GM23248 (cell line): ENCODE results near the gene RFX4. TPM values are rescaled to one million over a fixed set of nuclear protein-coding genes. Genes with fewer than 3 reads are reported as not detected.

Experiments used
- DNase-seq: peaks from one replicate; pipeline ENCODE4 v3.0.0-alpha.2; 2015
- H2AFZ ChIP-seq: fragments of 200-600 bp; sonication (generic); 2 replicates; pipeline ENCODE4 v1.6.1; 2016; ENCODE audit warnings: antibody characterized with exemption
- H3F3A ChIP-seq: fragments of 200-600 bp; sonication (generic); 2 replicates; pipeline ENCODE4 v1.6.1; 2016; ENCODE audit warnings: mild to moderate bottlenecking, antibody characterized with exemption, mixed run types; ENCODE audit not compliant: insufficient read depth
- H3K27ac ChIP-seq: fragments of 200-600 bp; sonication (generic); 2 replicates; pipeline ENCODE4 v1.5.1; 2016; ENCODE audit warnings: mild to moderate bottlenecking
- H3K27me3 ChIP-seq: fragments of 200-600 bp; sonication (generic); replicated peaks from 2 replicates; pipeline ENCODE4 v1.6.1; 2016; ENCODE audit warnings: mild to moderate bottlenecking; ENCODE audit not compliant: insufficient read depth
- H3K36me3 ChIP-seq: fragments of 200-600 bp; sonication (generic); 2 replicates; pipeline ENCODE4 v1.6.1; 2016; ENCODE audit warnings: low read depth, mild to moderate bottlenecking
- H3K4me1 ChIP-seq: fragments of 200-600 bp; sonication (generic); 2 replicates; pipeline ENCODE4 v1.6.1; 2016; ENCODE audit warnings: mild to moderate bottlenecking; ENCODE audit not compliant: insufficient read depth
- H3K4me2 ChIP-seq: fragments of 200-600 bp; sonication (generic); one replicate; pipeline ENCODE4 v1.6.1; 2016; ENCODE audit warnings: mild to moderate bottlenecking; ENCODE audit not compliant: unreplicated experiment
- H3K4me3 ChIP-seq: fragments of 200-600 bp; sonication (generic); 2 replicates; pipeline ENCODE4 v1.5.1; 2016; ENCODE audit warnings: mild to moderate bottlenecking
- H3K79me2 ChIP-seq: fragments of 200-600 bp; sonication (generic); 2 replicates; pipeline ENCODE4 v1.6.1; 2016; ENCODE audit warnings: mild to moderate bottlenecking; ENCODE audit not compliant: insufficient read depth
- H3K9ac ChIP-seq: fragments of 200-600 bp; sonication (generic); 2 replicates; pipeline ENCODE4 v1.6.1; 2016; ENCODE audit warnings: mild to moderate bottlenecking
- H3K9me2 ChIP-seq: fragments of 200-600 bp; sonication (generic); 2 replicates; pipeline ENCODE4 v1.6.1; 2016; ENCODE audit warnings: mixed run types, mild to moderate bottlenecking, moderate library complexity; ENCODE audit not compliant: insufficient read depth
- H3K9me3 ChIP-seq: fragments of 200-600 bp; sonication (generic); one replicate; pipeline ENCODE4 v1.6.1; 2017; ENCODE audit warnings: low read depth
- H4K20me1 ChIP-seq: fragments of 200-600 bp; sonication (generic); 2 replicates; pipeline ENCODE4 v1.6.0; 2016; ENCODE audit not compliant: insufficient read depth
- EZH2 ChIP-seq: fragments of 200-600 bp; sonication (generic); IDR thresholded peaks from 2 replicates; pipeline ENCODE4 v1.6.1; 2018; ENCODE audit warnings: antibody characterized with exemption, mild to moderate bottlenecking; ENCODE audit not compliant: insufficient read depth, poor library complexity, severe bottlenecking
- EZH2phosphoT487 ChIP-seq: fragments of 200-600 bp; sonication (generic); IDR thresholded peaks from 2 replicates; pipeline ENCODE4 v1.6.1; 2018; ENCODE audit warnings: antibody characterized with exemption, moderate library complexity, mild to moderate bottlenecking, low read depth; ENCODE audit not compliant: insufficient read depth
- WGBS, 2 experiments: methylation state at CpG; one replicate each; pipeline ENCODE4 v1.1.6; 2015 to 2017; ENCODE audit warnings: low lambda C conversion rate in 2 of 2, low coverage in 1 of 2; ENCODE audit errors: missing lambda C conversion rate in 2 of 2; 5-methylcytosine and 5-hydroxymethylcytosine counted together
- in situ Hi-C: fragments of 300-500 bp; cut with MboI; formaldehyde crosslinking; loops from 2 replicates; pipeline ENCODE4 v1.15.0; 2020
- polyA plus RNA-seq: library from polyadenylated mRNA; unstranded; fragments of >200 nt; fragmentation: Nextera tagmentation; extraction: Ambion mirVana; gene quantifications from 2 replicates; pipeline ENCODE4 v1.2.1, GENCODE V29; 2016
- total RNA-seq: library from RNA; depleted of rRNA; stranded (reverse); fragments of >200 nt; shearing (Covaris generic); gene quantifications from 2 replicates; pipeline ENCODE4 v1.2.3, GENCODE V29; 2014

Gene RFX4
- total and polyA plus RNA-seq, 2 experiments from 2014 or later: not detected

GRCh38 chr12:106782619-106783018, 199.8 kb downstream of the RFX4 start:
- no peaks in the 10 kb centered on the region for H3K9me3 ChIP-seq
- H4K20me1 ChIP-seq: no peaks in the 10 kb centered on the region; the same call in 1 of the 2 replicates
- H3F3A ChIP-seq: peaks cover 10% of the 10 kb centered on the region; the same call in 1 of the 2 replicates
- H3K9ac ChIP-seq: no peak overlapping the region
- 0 out of 2 replicates have a peak, but pooled peaks cover 4% of the 10 kb centered on the region for H3K36me3 ChIP-seq
- peaks cover 7% of the 10 kb centered on the region; the same call in 1 of the 2 replicates for H3K4me1 ChIP-seq
- no peak overlapping the region for H2AFZ ChIP-seq
- no peak for DNase-seq
- H3K27ac ChIP-seq: no peak overlapping the region
- H3K79me2 ChIP-seq: peaks cover 74% of the 10 kb centered on the region
- in situ Hi-C loops: no loop called here
- no peaks in the 10 kb centered on the region for H3K9me2 ChIP-seq
- TF ChIP-seq EZH2phosphoT487 (no peak), EZH2 (no peak)
- H3K4me3 ChIP-seq: no peak overlapping the region
- 53 to 59% methylated on average over 1 of the region's 1 CpG for WGBS, 2 experiments
- no peaks in the 10 kb centered on the region for H3K27me3 ChIP-seq
- H3K4me2 ChIP-seq: no peak overlapping the region

DNA sequence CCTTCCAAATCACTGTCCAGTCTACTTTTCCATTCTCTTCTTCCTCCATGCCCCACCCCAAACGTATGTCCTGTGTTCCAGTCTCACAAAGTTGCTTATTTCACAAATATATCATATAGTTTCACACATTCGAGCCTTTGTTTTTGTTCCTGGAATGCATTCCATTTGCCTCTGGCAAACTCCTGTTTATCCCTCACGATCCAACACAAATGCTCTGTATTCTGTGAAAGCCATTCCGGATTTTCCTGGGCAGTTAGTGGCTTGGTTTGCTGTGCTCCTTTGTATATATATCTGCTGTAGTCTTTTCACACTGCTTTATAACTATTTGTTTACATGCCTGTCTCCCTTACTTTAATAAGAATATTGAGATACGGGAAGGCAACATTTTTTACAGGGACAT, 200.7 kb downstream of the RFX4 start:
- TF ChIP-seq EZH2phosphoT487: no peak
- TF ChIP-seq EZH2: no peak
- Histone ChIP-seq H4K20me1 (no peaks in the 10 kb centered on the region; the same call in 1 of the 2 replicates), H3K4me1 (peaks cover 7% of the 10 kb centered on the region; the same call in 1 of the 2 replicates), H3K79me2 (peaks cover 67% of the 10 kb centered on the region), H3K27me3 (no peaks in the 10 kb centered on the region), H3K27ac (no peak overlapping the region), H3K9me2 (no peaks in the 10 kb centered on the region), H3K36me3 (0 out of 2 replicates have a peak, but pooled peaks cover 4% of the 10 kb centered on the region), H2AFZ (no peak overlapping the region), H3F3A (peaks cover 10% of the 10 kb centered on the region; the same call in 1 of the 2 replicates), H3K4me3 (no peak overlapping the region), H3K9ac (no peak overlapping the region), H3K9me3 (no peaks in the 10 kb centered on the region), H3K4me2 (no peak overlapping the region)
- 91 to 94% methylated on average over 5 of the region's 5 CpGs for WGBS, 2 experiments
- in situ Hi-C loops: no loop called here
- no peak for DNase-seq

- Histone ChIP-seq H3K9ac (no peak overlapping the region), H3K4me1 (no peaks in the 10 kb centered on the region), H3K27me3 (no peaks in the 10 kb centered on the region), H3K27ac (no peak overlapping the region), H3F3A (no peaks in the 10 kb centered on the region), H3K9me3 (no peaks in the 10 kb centered on the region), H3K9me2 (no peaks in the 10 kb centered on the region), H3K36me3 (peaks cover 9% of the 10 kb centered on the region; the same call in 1 of the 2 replicates), H3K4me2 (no peak overlapping the region), H3K79me2 (peaks cover 16% of the 10 kb centered on the region; the same call in 1 of the 2 replicates), H2AFZ (no peak overlapping the region), H4K20me1 (no peaks in the 10 kb centered on the region), H3K4me3 (no peak overlapping the region)
- DNase-seq: no peak
- in situ Hi-C loops: no loop called here
- 97 to 100% methylated on average over 2 of the region's 2 CpGs for WGBS, 2 experiments
- TF ChIP-seq EZH2: no peak
- TF ChIP-seq EZH2phosphoT487: no peak
These were observed 207.2 kb downstream of the RFX4 start for GRCh38 chr12:106790020-106790419.

DNA sequence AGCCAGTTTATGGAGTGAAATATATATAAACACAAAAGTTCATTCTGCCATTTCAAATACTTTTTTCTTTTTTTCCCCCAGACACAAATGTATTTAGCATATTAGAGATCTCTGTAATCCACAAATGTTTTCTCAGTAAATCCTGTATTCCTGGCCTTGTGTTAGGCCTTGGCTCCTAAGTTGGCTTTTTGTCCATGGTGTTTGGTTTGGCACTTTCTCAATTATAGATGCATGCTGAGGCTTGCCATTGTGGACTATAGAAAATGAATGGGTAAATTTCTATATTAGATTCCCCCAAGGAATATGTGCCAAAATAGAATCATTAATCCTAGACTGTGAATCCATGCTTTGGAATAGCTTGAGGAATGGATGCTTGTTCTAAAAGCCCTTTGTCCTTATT, 208.7 kb downstream of the RFX4 start:
- Histone ChIP-seq H3K27ac (no peak overlapping the region), H3K9ac (no peak overlapping the region), H3F3A (no peaks in the 10 kb centered on the region), H3K4me3 (no peak overlapping the region), H3K4me2 (no peak overlapping the region), H3K79me2 (peaks cover 12% of the 10 kb centered on the region; the same call in 1 of the 2 replicates), H4K20me1 (no peaks in the 10 kb centered on the region), H3K9me2 (no peaks in the 10 kb centered on the region), H3K4me1 (no peaks in the 10 kb centered on the region), H2AFZ (no peak overlapping the region), H3K9me3 (no peaks in the 10 kb centered on the region), H3K27me3 (no peaks in the 10 kb centered on the region), H3K36me3 (peaks cover 9% of the 10 kb centered on the region; the same call in 1 of the 2 replicates)
- no peak for DNase-seq
- TF ChIP-seq EZH2 (no peak), EZH2phosphoT487 (no peak)
- in situ Hi-C loops: no loop called here

GRCh38 chr12:106794369-106794768, 211.6 kb downstream of the RFX4 start:
- H3K9me3 ChIP-seq: no peaks in the 10 kb centered on the region
- 90 to 95% methylated on average over 1 of the region's 1 CpG for WGBS, 2 experiments
- DNase-seq: no peak
- H3K27ac ChIP-seq: no peak overlapping the region
- H3K9ac ChIP-seq: no peak overlapping the region
- in situ Hi-C loops: no loop called here
- H3K27me3 ChIP-seq: no peaks in the 10 kb centered on the region
- H2AFZ ChIP-seq: no peak overlapping the region
- H3K4me3 ChIP-seq: no peak overlapping the region
- no peak for TF ChIP-seq EZH2phosphoT487
- TF ChIP-seq EZH2: no peak
- no peaks in the 10 kb centered on the region for H3F3A ChIP-seq
- peaks cover 5% of the 10 kb centered on the region; the same call in 1 of the 2 replicates for H3K36me3 ChIP-seq
- H4K20me1 ChIP-seq: no peaks in the 10 kb centered on the region
- H3K4me2 ChIP-seq: no peak overlapping the region
- H3K4me1 ChIP-seq: no peaks in the 10 kb centered on the region
- H3K79me2 ChIP-seq: peaks cover 9% of the 10 kb centered on the region; the same call in 1 of the 2 replicates
- no peaks in the 10 kb centered on the region for H3K9me2 ChIP-seq
